ENCODE data around the gene IL32. TPM values are rescaled to one million over a fixed set of nuclear protein-coding genes. Genes with fewer than 3 reads are reported as not detected.

IL32 gene
- total and polyA plus RNA-seq, 2 experiments from 2014 or later, result 2.3 to 6.1 TPM

DNA sequence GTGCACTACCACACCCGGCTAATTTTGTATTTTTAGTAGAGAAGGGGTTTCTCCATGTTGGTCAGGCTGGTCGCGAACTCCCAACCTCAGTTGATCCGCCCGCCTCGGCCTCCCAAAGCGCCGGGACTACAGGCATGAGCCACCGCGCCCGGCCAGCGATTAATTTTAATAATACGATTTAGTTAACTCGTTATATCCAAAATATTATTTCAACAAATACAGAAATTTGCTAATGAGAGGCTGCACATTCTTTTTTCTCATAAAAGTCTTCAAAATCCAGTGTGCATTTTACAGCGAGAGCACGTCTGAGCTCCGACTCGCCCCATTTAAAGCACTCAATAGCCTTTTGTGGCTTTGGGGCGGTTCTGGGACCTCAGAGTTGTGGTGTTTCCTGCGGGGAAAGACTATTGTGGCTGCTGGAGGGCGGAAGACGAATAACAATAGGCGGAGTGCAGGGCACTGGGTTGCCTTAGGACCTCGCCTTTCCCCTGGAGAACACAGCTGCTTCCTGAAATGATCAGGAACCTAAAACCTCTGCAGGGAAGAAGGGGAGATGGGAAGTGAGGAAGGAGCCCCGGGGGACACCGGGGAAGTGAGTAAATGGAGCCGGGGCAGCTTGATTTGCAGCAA is 36.5 kb downstream of the IL32 start:
- H3K4me1 Mint-ChIP-seq, result peaks cover 43% of the 10 kb centered on the region
- H3K36me3 Mint-ChIP-seq (ENCODE audit: low read depth), result peaks cover 18% of the 10 kb centered on the region
- TF ChIP-seq, protein P1, sequence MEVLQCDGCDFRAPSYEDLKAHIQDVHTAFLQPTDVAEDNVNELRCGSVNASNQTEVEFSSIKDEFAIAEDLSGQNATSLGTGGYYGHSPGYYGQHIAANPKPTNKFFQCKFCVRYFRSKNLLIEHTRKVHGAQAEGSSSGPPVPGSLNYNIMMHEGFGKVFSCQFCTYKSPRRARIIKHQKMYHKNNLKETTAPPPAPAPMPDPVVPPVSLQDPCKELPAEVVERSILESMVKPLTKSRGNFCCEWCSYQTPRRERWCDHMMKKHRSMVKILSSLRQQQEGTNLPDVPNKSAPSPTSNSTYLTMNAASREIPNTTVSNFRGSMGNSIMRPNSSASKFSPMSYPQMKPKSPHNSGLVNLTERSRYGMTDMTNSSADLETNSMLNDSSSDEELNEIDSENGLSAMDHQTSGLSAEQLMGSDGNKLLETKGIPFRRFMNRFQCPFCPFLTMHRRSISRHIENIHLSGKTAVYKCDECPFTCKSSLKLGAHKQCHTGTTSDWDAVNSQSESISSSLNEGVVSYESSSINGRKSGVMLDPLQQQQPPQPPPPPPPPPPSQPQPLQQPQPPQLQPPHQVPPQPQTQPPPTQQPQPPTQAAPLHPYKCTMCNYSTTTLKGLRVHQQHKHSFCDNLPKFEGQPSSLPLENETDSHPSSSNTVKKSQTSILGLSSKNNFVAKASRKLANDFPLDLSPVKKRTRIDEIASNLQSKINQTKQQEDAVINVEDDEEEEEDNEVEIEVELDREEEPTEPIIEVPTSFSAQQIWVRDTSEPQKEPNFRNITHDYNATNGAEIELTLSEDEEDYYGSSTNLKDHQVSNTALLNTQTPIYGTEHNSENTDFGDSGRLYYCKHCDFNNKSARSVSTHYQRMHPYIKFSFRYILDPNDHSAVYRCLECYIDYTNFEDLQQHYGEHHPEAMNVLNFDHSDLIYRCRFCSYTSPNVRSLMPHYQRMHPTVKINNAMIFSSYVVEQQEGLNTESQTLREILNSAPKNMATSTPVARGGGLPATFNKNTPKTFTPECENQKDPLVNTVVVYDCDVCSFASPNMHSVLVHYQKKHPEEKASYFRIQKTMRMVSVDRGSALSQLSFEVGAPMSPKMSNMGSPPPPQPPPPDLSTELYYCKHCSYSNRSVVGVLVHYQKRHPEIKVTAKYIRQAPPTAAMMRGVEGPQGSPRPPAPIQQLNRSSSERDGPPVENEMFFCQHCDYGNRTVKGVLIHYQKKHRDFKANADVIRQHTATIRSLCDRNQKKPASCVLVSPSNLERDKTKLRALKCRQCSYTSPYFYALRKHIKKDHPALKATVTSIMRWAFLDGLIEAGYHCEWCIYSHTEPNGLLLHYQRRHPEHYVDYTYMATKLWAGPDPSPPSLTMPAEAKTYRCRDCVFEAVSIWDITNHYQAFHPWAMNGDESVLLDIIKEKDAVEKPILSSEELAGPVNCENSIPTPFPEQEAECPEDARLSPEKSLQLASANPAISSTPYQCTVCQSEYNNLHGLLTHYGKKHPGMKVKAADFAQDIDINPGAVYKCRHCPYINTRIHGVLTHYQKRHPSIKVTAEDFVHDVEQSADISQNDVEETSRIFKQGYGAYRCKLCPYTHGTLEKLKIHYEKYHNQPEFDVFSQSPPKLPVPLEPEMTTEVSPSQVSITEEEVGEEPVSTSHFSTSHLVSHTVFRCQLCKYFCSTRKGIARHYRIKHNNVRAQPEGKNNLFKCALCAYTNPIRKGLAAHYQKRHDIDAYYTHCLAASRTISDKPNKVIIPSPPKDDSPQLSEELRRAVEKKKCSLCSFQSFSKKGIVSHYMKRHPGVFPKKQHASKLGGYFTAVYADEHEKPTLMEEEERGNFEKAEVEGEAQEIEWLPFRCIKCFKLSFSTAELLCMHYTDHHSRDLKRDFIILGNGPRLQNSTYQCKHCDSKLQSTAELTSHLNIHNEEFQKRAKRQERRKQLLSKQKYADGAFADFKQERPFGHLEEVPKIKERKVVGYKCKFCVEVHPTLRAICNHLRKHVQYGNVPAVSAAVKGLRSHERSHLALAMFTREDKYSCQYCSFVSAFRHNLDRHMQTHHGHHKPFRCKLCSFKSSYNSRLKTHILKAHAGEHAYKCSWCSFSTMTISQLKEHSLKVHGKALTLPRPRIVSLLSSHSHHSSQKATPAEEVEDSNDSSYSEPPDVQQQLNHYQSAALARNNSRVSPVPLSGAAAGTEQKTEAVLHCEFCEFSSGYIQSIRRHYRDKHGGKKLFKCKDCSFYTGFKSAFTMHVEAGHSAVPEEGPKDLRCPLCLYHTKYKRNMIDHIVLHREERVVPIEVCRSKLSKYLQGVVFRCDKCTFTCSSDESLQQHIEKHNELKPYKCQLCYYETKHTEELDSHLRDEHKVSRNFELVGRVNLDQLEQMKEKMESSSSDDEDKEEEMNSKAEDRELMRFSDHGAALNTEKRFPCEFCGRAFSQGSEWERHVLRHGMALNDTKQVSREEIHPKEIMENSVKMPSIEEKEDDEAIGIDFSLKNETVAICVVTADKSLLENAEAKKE (CRISPR knock-in tag; IDR thresholded peaks at IDR 0.05), result peak; percentile 12; the same call in 1 of the 2 replicates
- TF ChIP-seq EZH2 (IDR thresholded peaks at IDR 0.05; ENCODE audit: low read depth, unreplicated experiment) (no peak), POLR2AphosphoS5 (IDR thresholded peaks at IDR 0.05; ENCODE audit: low read depth) (peak; percentile 47)
- TF ChIP-seq, protein P2, sequence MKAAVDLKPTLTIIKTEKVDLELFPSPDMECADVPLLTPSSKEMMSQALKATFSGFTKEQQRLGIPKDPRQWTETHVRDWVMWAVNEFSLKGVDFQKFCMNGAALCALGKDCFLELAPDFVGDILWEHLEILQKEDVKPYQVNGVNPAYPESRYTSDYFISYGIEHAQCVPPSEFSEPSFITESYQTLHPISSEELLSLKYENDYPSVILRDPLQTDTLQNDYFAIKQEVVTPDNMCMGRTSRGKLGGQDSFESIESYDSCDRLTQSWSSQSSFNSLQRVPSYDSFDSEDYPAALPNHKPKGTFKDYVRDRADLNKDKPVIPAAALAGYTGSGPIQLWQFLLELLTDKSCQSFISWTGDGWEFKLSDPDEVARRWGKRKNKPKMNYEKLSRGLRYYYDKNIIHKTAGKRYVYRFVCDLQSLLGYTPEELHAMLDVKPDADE (IDR thresholded peaks at IDR 0.05), result peak; percentile 45; the same call in 1 of the 2 replicates
- H3K27me3 ChIP-seq (ENCODE audit: insufficient read depth), result no peaks in the 10 kb centered on the region
- H2AFZ ChIP-seq, result no peak overlapping the region
- H3F3A ChIP-seq (replicated peaks; ENCODE audit: low read depth), result peaks cover 45% of the 10 kb centered on the region
- H3K27ac Mint-ChIP-seq, result peak overlapping the region; percentile 87
- no peaks in the 10 kb centered on the region; the same call in none of the 3 replicates for H3K9me3 Mint-ChIP-seq
- H3K27ac ChIP-seq (ENCODE audit: low read depth), result peak overlapping the region; percentile 95
- H3K4me3 ChIP-seq, result peak overlapping the region; percentile 32
- H3K4me2 ChIP-seq, result peak overlapping the region; percentile 50
- H3K79me2 ChIP-seq (replicated peaks; ENCODE audit: insufficient read depth), result peaks cover 14% of the 10 kb centered on the region
- peaks cover 40% of the 10 kb centered on the region for H3K4me1 ChIP-seq (ENCODE audit: insufficient read depth)
- H3K9me2 ChIP-seq (ENCODE audit: insufficient read depth), result no peaks in the 10 kb centered on the region
- H3K36me3 ChIP-seq (ENCODE audit: insufficient read depth), result no peaks in the 10 kb centered on the region
- ATAC-seq, result peak; percentile 23
- H4K20me1 ChIP-seq (replicated peaks; ENCODE audit: insufficient read depth), result no peaks in the 10 kb centered on the region
- peaks cover 34% of the 10 kb centered on the region for H3K27me3 Mint-ChIP-seq (ENCODE audit: insufficient read depth, low read depth, poor library complexity)
- H3K4me3 Mint-ChIP-seq, result peak overlapping the region; percentile 53
- peak; percentile 89 for DNase-seq (ENCODE audit: low spot score)

All from GM23338 (cell line).